Daoy (cell line): ENCODE measurements around the gene TTF2. TPM values are rescaled to one million over a fixed set of nuclear protein-coding genes. Genes with fewer than 3 reads are reported as not detected.
"Not testable (repeated sequence)": the region's sequence is repeated elsewhere in the genome, so short reads cannot be mapped to it uniquely, and the experiment has no call there.

ENCODE experiments used
- DNase-seq: peaks from one replicate; pipeline ENCODE4 v3.0.0-alpha.2; 2015; ENCODE audit warnings: low read depth
- total RNA-seq: library from RNA; depleted of rRNA; stranded (reverse); fragments of >200 nt; shearing (Covaris generic); gene quantifications from 2 replicates; pipeline ENCODE4 v1.2.3, GENCODE V29; 2014; rRNA removed

The TTF2 gene
- total RNA-seq, 1 experiment from 2014 or later = 58.7 TPM

GRCh38 chr1:117150316-117150715, 90.2 kb downstream of the TTF2 start:
- DNase-seq = no peak

GRCh38 chr1:117151305-117151704, 91.2 kb downstream of the TTF2 start:
- DNase-seq = not testable (repeated sequence)

Other genes starting within 250 kb of the TTF2 start
- gene PTGFRN, start 150.4 kb upstream of the TTF2 start, total RNA-seq = 177 and 219 TPM in 2 replicates
- 9.3 and 11.0 TPM in 2 replicates for gene CD101, start 58.6 kb upstream of the TTF2 start, total RNA-seq
- gene TRIM45, start 61.4 kb downstream of the TTF2 start, total RNA-seq = 3.4 and 7.6 TPM in 2 replicates
- gene VTCN1, start 150.6 kb downstream of the TTF2 start, total RNA-seq = not detected in 2 replicates